ENCODE data around the gene GTF2F2.

DNA sequence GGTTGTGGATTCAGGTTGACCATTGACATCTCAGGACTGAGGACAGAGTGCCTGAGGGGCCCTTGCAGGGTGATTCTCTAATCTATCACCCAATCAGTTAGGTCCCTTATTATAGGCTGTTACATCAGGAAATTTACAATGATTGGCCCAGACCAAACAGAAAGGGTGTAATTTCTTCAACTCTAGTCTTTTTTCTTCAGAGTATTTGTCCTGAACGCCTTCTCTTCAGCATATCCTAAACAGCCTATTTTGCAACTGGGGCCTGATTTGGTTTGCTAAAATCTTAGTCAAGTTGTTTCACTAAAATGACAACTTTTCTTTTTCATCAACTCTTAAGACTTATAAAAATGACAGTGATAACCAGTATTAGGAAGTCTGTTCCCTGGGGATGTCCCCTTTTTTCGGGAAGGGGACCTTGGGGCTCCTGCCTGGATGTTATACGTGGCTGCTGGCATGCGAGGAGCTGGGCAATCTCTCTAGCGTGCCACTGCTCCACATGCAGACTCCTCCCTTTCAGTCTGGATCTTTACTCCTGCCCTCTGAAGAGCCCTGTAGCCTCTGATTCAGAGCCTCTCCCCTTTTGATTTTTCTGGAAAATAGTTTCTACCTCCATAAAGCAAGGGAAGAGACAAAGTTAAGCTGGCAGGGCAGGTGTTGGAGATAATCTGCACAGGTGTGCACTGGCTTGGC, 19.6 kb upstream of the GTF2F2 start:
- TF ChIP-seq EP300 (IDR thresholded peaks at IDR 0.05) = no peak
- no peak for TF ChIP-seq CTCF (IDR thresholded peaks at IDR 0.05)

All from upper lobe of left lung (tissue), 4 donors.